IPS-15b (cell line): ENCODE measurements around the gene PIKFYVE.

Experiments used
- H3K27me3 ChIP-seq: one replicate; pipeline ENCODE4 v1.6.1; 2013; ENCODE audit warnings: low read length; ENCODE audit not compliant: control insufficient read depth, insufficient read depth
- H3K36me3 ChIP-seq: one replicate; pipeline ENCODE4 v1.6.1; 2013; ENCODE audit warnings: low read length; ENCODE audit not compliant: control insufficient read depth, insufficient read depth
- H3K4me1 ChIP-seq: one replicate; pipeline ENCODE4 v1.6.1; 2013; ENCODE audit warnings: mild to moderate bottlenecking, low read length; ENCODE audit not compliant: control insufficient read depth, insufficient read depth
- H3K4me3 ChIP-seq: one replicate; pipeline ENCODE4 v1.5.1; 2013; ENCODE audit warnings: low read depth, low read length
- H3K9ac ChIP-seq: one replicate; pipeline ENCODE4 v1.6.1; 2013; ENCODE audit warnings: low read depth, mild to moderate bottlenecking, low read length
- H3K9me3 ChIP-seq: one replicate; pipeline ENCODE4 v1.6.1; 2013; ENCODE audit warnings: mild to moderate bottlenecking, low read length; ENCODE audit not compliant: control insufficient read depth, insufficient read depth

The PIKFYVE gene

GRCh38 chr2:208358758-208359631, 92.9 kb downstream of the PIKFYVE start:
- H3K4me3 ChIP-seq, result no peak overlapping the region
- no peaks in the 10 kb centered on the region for H3K9me3 ChIP-seq
- no peak overlapping the region for H3K9ac ChIP-seq
- H3K36me3 ChIP-seq, result peaks cover 8% of the 10 kb centered on the region
- H3K27me3 ChIP-seq, result no peaks in the 10 kb centered on the region
- no peaks in the 10 kb centered on the region for H3K4me1 ChIP-seq

DNA sequence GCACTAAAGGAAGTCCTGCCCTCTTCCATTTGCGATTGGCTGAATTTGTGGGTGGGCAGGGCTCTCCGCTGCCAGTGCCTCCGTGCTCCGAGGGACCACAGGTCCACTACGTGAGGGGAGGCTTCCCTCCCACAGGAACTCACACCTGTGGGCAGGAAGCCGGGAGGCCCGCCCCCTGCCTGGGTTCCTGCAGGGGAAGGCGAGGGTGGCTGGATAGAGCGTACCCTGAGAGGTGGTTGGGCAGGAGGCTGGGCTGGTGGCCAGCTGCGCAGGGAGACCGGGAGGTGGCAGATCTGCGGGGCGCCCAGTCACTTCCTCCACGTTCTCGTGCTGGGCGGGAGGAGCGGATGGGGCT, 93.6 kb downstream of the PIKFYVE start:
- no peak overlapping the region for H3K4me3 ChIP-seq

GRCh38 chr2:208360259-208361076, 94.4 kb downstream of the PIKFYVE start:
- Histone ChIP-seq H3K36me3 (peaks cover 3% of the 10 kb centered on the region), H3K9me3 (no peaks in the 10 kb centered on the region), H3K4me3 (no peak overlapping the region), H3K27me3 (no peaks in the 10 kb centered on the region), H3K9ac (no peak overlapping the region), H3K4me1 (no peaks in the 10 kb centered on the region)

More for the DNA sequence above, 93.6 kb downstream of the PIKFYVE start:
- Histone ChIP-seq H3K9me3 (no peaks in the 10 kb centered on the region), H3K27me3 (no peaks in the 10 kb centered on the region), H3K4me1 (no peaks in the 10 kb centered on the region), H3K9ac (no peak overlapping the region), H3K36me3 (peaks cover 8% of the 10 kb centered on the region)

GRCh38 chr2:208361077-208361441, 95.0 kb downstream of the PIKFYVE start:
- H3K4me3 ChIP-seq, result no peak overlapping the region
- no peaks in the 10 kb centered on the region for H3K27me3 ChIP-seq
- no peaks in the 10 kb centered on the region for H3K9me3 ChIP-seq
- H3K9ac ChIP-seq, result no peak overlapping the region
- H3K4me1 ChIP-seq, result no peaks in the 10 kb centered on the region
- no peaks in the 10 kb centered on the region for H3K36me3 ChIP-seq

DNA sequence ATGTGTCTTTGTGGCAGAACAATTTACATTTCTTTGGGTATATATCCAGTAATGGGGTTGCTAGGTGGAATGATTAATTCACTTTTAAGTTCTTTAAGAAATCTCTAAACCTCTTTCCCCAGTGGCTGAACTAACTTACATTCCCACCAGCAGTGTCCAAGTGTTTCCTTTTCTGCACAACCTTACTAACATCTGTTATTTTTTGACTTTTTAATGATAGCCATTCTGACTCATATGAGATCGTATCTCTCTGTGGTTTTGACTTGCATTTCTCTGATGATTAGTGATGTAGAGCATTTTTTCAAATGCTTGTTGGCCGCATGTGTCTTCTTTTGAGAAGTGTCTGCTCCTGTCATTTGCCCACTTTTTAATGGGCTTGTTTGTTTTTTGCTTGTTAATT, 97.4 kb downstream of the PIKFYVE start:
- Histone ChIP-seq H3K4me3 (no peak overlapping the region), H3K4me1 (no peaks in the 10 kb centered on the region), H3K36me3 (no peaks in the 10 kb centered on the region)

GRCh38 chr2:208366215-208367127, 100.4 kb downstream of the PIKFYVE start:
- Histone ChIP-seq H3K9ac (no peak overlapping the region), H3K36me3 (no peaks in the 10 kb centered on the region), H3K4me3 (no peak overlapping the region), H3K27me3 (no peaks in the 10 kb centered on the region), H3K4me1 (no peaks in the 10 kb centered on the region), H3K9me3 (no peaks in the 10 kb centered on the region)

More for the DNA sequence above, 97.4 kb downstream of the PIKFYVE start:
- Histone ChIP-seq H3K9ac (no peak overlapping the region), H3K9me3 (no peaks in the 10 kb centered on the region), H3K27me3 (no peaks in the 10 kb centered on the region)

DNA sequence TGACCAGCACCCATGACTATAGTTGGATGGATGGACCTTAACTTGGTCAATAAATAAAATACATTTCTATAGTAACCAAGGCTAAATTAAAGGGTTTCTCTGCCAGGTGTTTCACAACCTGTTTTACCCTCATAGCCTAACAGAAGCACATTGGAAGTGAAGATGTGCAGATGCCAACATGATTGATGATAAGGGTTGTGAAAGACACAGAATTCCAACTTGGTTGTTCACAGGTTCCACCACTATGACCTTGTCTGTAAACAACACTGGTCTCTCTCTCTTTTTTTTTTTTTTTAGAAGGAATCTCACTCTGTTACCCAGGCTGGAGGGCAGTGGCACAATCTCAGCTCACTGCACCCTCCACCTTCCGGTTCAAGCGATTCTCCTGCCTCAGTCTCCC, 103.0 kb downstream of the PIKFYVE start:
- Histone ChIP-seq H3K36me3 (no peaks in the 10 kb centered on the region), H3K4me3 (no peak overlapping the region), H3K9me3 (no peaks in the 10 kb centered on the region), H3K9ac (no peak overlapping the region), H3K27me3 (no peaks in the 10 kb centered on the region), H3K4me1 (no peaks in the 10 kb centered on the region)

DNA sequence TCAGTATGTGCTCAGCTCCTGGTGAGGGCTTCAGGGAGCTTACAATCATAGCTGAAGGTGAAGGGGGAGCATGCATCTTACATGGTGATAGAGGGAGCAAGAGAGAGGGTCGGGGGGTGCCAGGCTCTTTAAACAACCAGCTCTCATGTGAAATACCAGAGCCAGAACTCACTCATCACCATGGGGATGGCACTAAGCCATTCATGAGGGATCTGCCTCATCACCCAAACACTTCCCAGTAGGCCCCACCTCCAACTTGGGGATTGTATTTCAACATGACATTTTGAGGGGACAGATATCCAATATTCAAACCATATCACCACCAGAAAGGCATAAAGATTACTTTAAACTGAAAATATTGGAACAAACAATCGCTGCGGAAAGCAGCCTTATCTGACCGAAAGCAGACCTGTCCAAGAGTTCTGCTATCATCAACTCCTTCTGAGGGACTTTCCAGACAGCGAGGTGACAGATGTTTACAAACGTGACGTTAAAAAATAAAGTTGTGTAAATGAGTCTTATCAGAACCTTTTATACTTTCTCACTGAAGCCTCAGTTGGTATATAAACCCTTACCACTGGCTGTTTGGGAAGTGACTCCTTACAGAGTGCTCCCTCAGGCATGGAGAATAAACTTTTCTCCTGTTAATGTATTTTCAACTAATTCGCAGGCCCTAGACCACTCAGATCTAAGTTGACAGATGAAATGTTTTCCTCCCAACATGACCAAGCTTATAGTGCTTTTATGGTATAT, 105.0 kb downstream of the PIKFYVE start:
- no peaks in the 10 kb centered on the region for H3K36me3 ChIP-seq
- H3K4me1 ChIP-seq, result peaks cover 10% of the 10 kb centered on the region
- no peak overlapping the region for H3K9ac ChIP-seq
- H3K9me3 ChIP-seq, result no peaks in the 10 kb centered on the region
- H3K4me3 ChIP-seq, result no peak overlapping the region
- H3K27me3 ChIP-seq, result no peaks in the 10 kb centered on the region

DNA sequence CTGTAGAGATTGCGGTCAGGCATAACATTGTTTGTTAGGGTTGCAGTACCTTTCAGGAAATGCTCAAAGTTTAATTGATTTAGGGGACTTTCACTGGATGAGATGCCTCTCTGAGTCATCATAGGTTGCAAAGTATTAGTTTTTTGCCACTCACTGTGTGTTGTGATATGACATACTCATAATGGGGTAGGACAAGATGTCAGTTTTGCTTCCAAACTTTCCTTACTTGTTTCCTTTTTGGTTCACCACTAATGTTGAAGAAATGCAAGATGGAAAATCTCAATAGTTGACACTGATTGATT, 105.5 kb downstream of the PIKFYVE start:
- no peak overlapping the region for H3K9ac ChIP-seq

DNA sequence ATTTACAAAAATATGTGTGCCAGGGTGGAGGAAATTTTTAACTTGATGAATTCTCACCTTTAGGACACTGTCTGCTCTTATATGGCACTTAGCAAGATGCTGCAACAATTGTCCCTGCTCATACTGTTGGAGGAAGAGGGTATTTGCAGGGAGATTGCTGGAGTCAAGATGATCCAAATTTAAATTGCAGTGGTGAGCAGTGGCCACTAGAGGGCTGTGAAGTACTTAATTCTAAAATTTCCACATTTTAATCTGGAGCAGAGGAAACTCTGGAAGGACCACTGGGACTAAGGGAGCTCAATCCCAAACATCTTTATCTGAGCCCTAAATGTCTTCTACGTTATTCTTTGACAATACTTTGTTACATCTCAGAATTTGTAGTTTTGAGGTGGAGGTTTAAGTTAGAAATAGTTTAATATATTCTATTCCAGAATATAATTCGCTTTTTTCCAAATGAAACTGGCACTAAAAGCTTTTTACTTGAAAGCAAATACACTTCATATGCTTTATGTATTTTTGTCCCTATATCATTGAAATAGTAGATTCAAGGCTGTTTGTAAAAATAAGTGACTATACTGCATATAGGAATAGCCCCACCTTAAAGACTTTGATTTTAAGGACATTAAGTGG, 107.5 kb downstream of the PIKFYVE start:
- no peak overlapping the region for H3K4me3 ChIP-seq
- H3K36me3 ChIP-seq, result no peaks in the 10 kb centered on the region
- peaks cover 15% of the 10 kb centered on the region for H3K4me1 ChIP-seq
- no peaks in the 10 kb centered on the region for H3K27me3 ChIP-seq
- no peaks in the 10 kb centered on the region for H3K9me3 ChIP-seq
- no peak overlapping the region for H3K9ac ChIP-seq

More for the DNA sequence above, 105.5 kb downstream of the PIKFYVE start:
- Histone ChIP-seq H3K36me3 (no peaks in the 10 kb centered on the region), H3K4me1 (peaks cover 15% of the 10 kb centered on the region), H3K4me3 (no peak overlapping the region), H3K9me3 (no peaks in the 10 kb centered on the region), H3K27me3 (no peaks in the 10 kb centered on the region)
